ENCODE measurements around the gene CRIM1.

GRCh38 chr2:36452260-36452659 lies 96.7 kb downstream of the CRIM1 start:
- TF ChIP-seq CREB1 (IDR thresholded peaks at IDR 0.05; ENCODE audit: low read depth) (no peak), MAX (IDR thresholded peaks at IDR 0.05) (no peak), TAF1 (IDR thresholded peaks at IDR 0.05; ENCODE audit: low read depth) (no peak), CEBPB (IDR thresholded peaks at IDR 0.05) (no peak), YY1 (IDR thresholded peaks at IDR 0.05; ENCODE audit: low read depth) (no peak), RAD21 (IDR thresholded peaks at IDR 0.05; ENCODE audit: low read depth) (no peak), EP300 (IDR thresholded peaks at IDR 0.05; ENCODE audit: borderline replicate concordance) (no peak), TEAD4 (IDR thresholded peaks at IDR 0.05) (no peak), FOXM1 (IDR thresholded peaks at IDR 0.05; ENCODE audit: borderline replicate concordance, low read depth) (no peak), REST (IDR thresholded peaks at IDR 0.05; ENCODE audit: low read depth) (no peak)
